ENCODE measurements around the gene HECTD1. TPM values are rescaled to one million over a fixed set of nuclear protein-coding genes. Genes with fewer than 3 reads are reported as not detected.

HECTD1 gene
- total and polyA plus RNA-seq, 10 of the 15 experiments (the other 5 are each of a cell fraction or from before 2014, with no cell fraction given) = 27.3 to 116 (median 57.7) TPM

GRCh38 chr14:31221266-31221665 lies 13.7 kb upstream of the HECTD1 start:
- WGBS (ENCODE audit: insufficient coverage, insufficient replicate concordance, low lambda C conversion rate, missing lambda C conversion rate) = 63% methylated on average over 2 of the region's 2 CpGs
- Histone ChIP-seq H3K9ac (ENCODE audit: control insufficient read depth, insufficient read depth, low read length) (no peak overlapping the region), H3K4me1 (ENCODE audit: control insufficient read depth, insufficient read depth, low read length) (no peaks in the 10 kb centered on the region), H3K27ac (ENCODE audit: control insufficient read depth, insufficient read depth) (no peak overlapping the region), H3K27me3 (replicated peaks in 1 of 2; ENCODE audit: control insufficient read depth in 2 of 2, insufficient read depth in 2 of 2, low read length in 1 of 2) (no peaks in the 10 kb centered on the region), H3K36me3 (ENCODE audit: control insufficient read depth in 2 of 2, insufficient read depth in 2 of 2, low read length in 1 of 2) (no peaks in the 10 kb centered on the region), H3K9me3 (replicated peaks; ENCODE audit: control insufficient read depth, insufficient read depth, low read length) (no peaks in the 10 kb centered on the region), H3K4me3 (no peak overlapping the region), H4K20me1 (ENCODE audit: control insufficient read depth, insufficient read depth) (no peaks in the 10 kb centered on the region), H2AFZ (ENCODE audit: control insufficient read depth, low read depth, low read length) (no peak overlapping the region), H3K79me2 (ENCODE audit: control insufficient read depth, insufficient read depth, low read length) (no peaks in the 10 kb centered on the region), H3K4me2 (ENCODE audit: control insufficient read depth, insufficient read depth) (no peak overlapping the region)
- intact Hi-C loops (cut with micrococcal nuclease; ENCODE audit: unreplicated experiment) = no loop called here
- RAD21 ChIA-PET (ENCODE audit: unreplicated experiment) = no interaction called here
- no peak for ATAC-seq
- FAIRE-seq = no peak
- in situ Hi-C loops (cut with MboI) = no loop called here
- POLR2A ChIA-PET = interaction anchor here (1.2 kb wide), 1 partner anchor 10 kb away, joined by 3 read pairs; no protein-coding TSS in a partner anchor
- SMC1A ChIA-PET (ENCODE audit: uncharacterized antibody, unreplicated experiment) = no interaction called here
- DNase-seq (ENCODE audit: low read depth, low spot score) = no peak
- BruUV-seq (replicated peaks) = no TSS peak
- CTCF ChIA-PET = interaction anchor here (1.2 kb wide), 1 partner anchor 10 kb away, joined by 3 read pairs; no protein-coding TSS in a partner anchor
- TF ChIP-seq ELK1 (IDR thresholded peaks at IDR 0.05; ENCODE audit: low read depth, low read length) = no peak
- TF ChIP-seq KDM1A (IDR thresholded peaks at IDR 0.05; ENCODE audit: borderline replicate concordance) = no peak

GRCh38 chr14:31219169-31219568 lies 11.6 kb upstream of the HECTD1 start:
- no peaks in the 10 kb centered on the region for H3K9me3 ChIP-seq (replicated peaks; ENCODE audit: control insufficient read depth, insufficient read depth, low read length)
- intact Hi-C loops (cut with micrococcal nuclease; ENCODE audit: unreplicated experiment) (no loop called here), in situ Hi-C loops (cut with MboI) (no loop called here)
- SMC1A ChIA-PET (ENCODE audit: uncharacterized antibody, unreplicated experiment) = interaction anchor here (0.6 to 0.7 kb wide), 3 partner anchors 15 to 104 kb away, joined by 3 read pairs; no protein-coding TSS in a partner anchor
- H3K4me2 ChIP-seq (ENCODE audit: control insufficient read depth, insufficient read depth) = no peak overlapping the region
- H3K27me3 ChIP-seq (replicated peaks in 1 of 2; ENCODE audit: control insufficient read depth in 2 of 2, insufficient read depth in 2 of 2, low read length in 1 of 2) = no peaks in the 10 kb centered on the region
- WGBS (ENCODE audit: insufficient coverage, insufficient replicate concordance, low lambda C conversion rate, missing lambda C conversion rate) = 63% methylated on average over 3 of the region's 3 CpGs
- no peaks in the 10 kb centered on the region for H3K4me1 ChIP-seq (ENCODE audit: control insufficient read depth, insufficient read depth, low read length)
- DNase-seq (ENCODE audit: low read depth, low spot score) (no peak), FAIRE-seq (no peak), ATAC-seq (no peak)
- H3K9ac ChIP-seq (ENCODE audit: control insufficient read depth, insufficient read depth, low read length) = no peak overlapping the region
- no peak overlapping the region for H3K4me3 ChIP-seq
- H3K36me3 ChIP-seq (ENCODE audit: control insufficient read depth in 2 of 2, insufficient read depth in 2 of 2, low read length in 1 of 2) = no peaks in the 10 kb centered on the region
- RAD21 ChIA-PET (ENCODE audit: unreplicated experiment) = no interaction called here
- no peak overlapping the region for H3K27ac ChIP-seq (ENCODE audit: control insufficient read depth, insufficient read depth)
- no peak overlapping the region for H2AFZ ChIP-seq (ENCODE audit: control insufficient read depth, low read depth, low read length)
- BruUV-seq (replicated peaks) = no TSS peak
- CTCF ChIA-PET = interaction anchor here (0.7 to 3.1 kb wide), 3 partner anchors 10 to 97 kb away, joined by 3 to 12 read pairs (median 5); partner anchors contain the start of gene HECTD1
- H3K79me2 ChIP-seq (ENCODE audit: control insufficient read depth, insufficient read depth, low read length) = no peaks in the 10 kb centered on the region
- H4K20me1 ChIP-seq (ENCODE audit: control insufficient read depth, insufficient read depth) = no peaks in the 10 kb centered on the region
- POLR2A ChIA-PET = no interaction called here
- TF ChIP-seq KLF5 (IDR thresholded peaks at IDR 0.05; ENCODE audit: partially characterized antibody) (no peak), BRCA1 (IDR thresholded peaks at IDR 0.05; ENCODE audit: low read depth, low read length) (no peak), TBL1XR1 (IDR thresholded peaks at IDR 0.05; ENCODE audit: low read depth, low read length) (no peak), CREB1 (IDR thresholded peaks at IDR 0.05; ENCODE audit: low read depth) (no peak), SIX5 (IDR thresholded peaks at IDR 0.05; ENCODE audit: low read depth, low read length, severe bottlenecking) (no peak), MTA2 (IDR thresholded peaks at IDR 0.05; ENCODE audit: low read depth) (no peak), RUNX3 (IDR thresholded peaks at IDR 0.05; ENCODE audit: low read length) (no peak), FOS (IDR thresholded peaks at IDR 0.05; ENCODE audit: borderline replicate concordance, extremely low read depth, insufficient read length) (no peak), HSF1 (IDR thresholded peaks at IDR 0.05; ENCODE audit: low read depth, low read length) (no peak), TAF1 (IDR thresholded peaks at IDR 0.05; ENCODE audit: borderline replicate concordance, low read depth, low read length) (no peak), ETV6 (conservative IDR thresholded peaks at IDR 0.05 in 1 of 2, IDR thresholded peaks at IDR 0.05 in 1 of 2; ENCODE audit: borderline replicate concordance in 1 of 2, low read depth in 1 of 2) (no peak), ZNF217 (IDR thresholded peaks at IDR 0.05) (no peak)
